Measurements from ENCODE around the gene ARL2BP.
"Not testable (repeated sequence)": the region's sequence is repeated elsewhere in the genome, so short reads cannot be mapped to it uniquely, and the experiment has no call there.

Gene ARL2BP

GRCh38 chr16:57262841-57263540 lies 17.9 kb downstream of the ARL2BP start:
- DNase-seq (ENCODE audit: low read depth): no peak
- H3K4me3 ChIP-seq (ENCODE audit: control insufficient read depth, low read depth, low read length): no peak overlapping the region
- TF ChIP-seq CTCF (conservative IDR thresholded peaks at IDR 0.05; ENCODE audit: control insufficient read depth, insufficient read depth, low read depth, low read length): no peak

GRCh38 chr16:57263541-57264351 lies 18.7 kb downstream of the ARL2BP start:
- H3K4me3 ChIP-seq (ENCODE audit: control insufficient read depth, low read depth, low read length): no peak overlapping the region
- no peak for TF ChIP-seq CTCF (conservative IDR thresholded peaks at IDR 0.05; ENCODE audit: control insufficient read depth, insufficient read depth, low read depth, low read length)
- no peak for DNase-seq (ENCODE audit: low read depth)

- no peak for DNase-seq (ENCODE audit: low read depth)
- TF ChIP-seq CTCF (conservative IDR thresholded peaks at IDR 0.05; ENCODE audit: control insufficient read depth, insufficient read depth, low read depth, low read length): no peak
- no peak overlapping the region for H3K4me3 ChIP-seq (ENCODE audit: control insufficient read depth, low read depth, low read length)
These were observed 19.3 kb downstream of the ARL2BP start for GRCh38 chr16:57264381-57264780.

GRCh38 chr16:57264950-57265371 lies 19.9 kb downstream of the ARL2BP start:
- no peak for DNase-seq (ENCODE audit: low read depth)
- H3K4me3 ChIP-seq (ENCODE audit: control insufficient read depth, low read depth, low read length): no peak overlapping the region
- no peak for TF ChIP-seq CTCF (conservative IDR thresholded peaks at IDR 0.05; ENCODE audit: control insufficient read depth, insufficient read depth, low read depth, low read length)

GRCh38 chr16:57265850-57266530 lies 20.9 kb downstream of the ARL2BP start:
- H3K4me3 ChIP-seq (ENCODE audit: control insufficient read depth, low read depth, low read length): no peak overlapping the region
- peak; percentile 20 for DNase-seq (ENCODE audit: low read depth)
- no peak for TF ChIP-seq CTCF (conservative IDR thresholded peaks at IDR 0.05; ENCODE audit: control insufficient read depth, insufficient read depth, low read depth, low read length)

GRCh38 chr16:57266531-57267260 lies 21.6 kb downstream of the ARL2BP start:
- DNase-seq (ENCODE audit: low read depth): no peak
- no peak for TF ChIP-seq CTCF (conservative IDR thresholded peaks at IDR 0.05; ENCODE audit: control insufficient read depth, insufficient read depth, low read depth, low read length)
- H3K4me3 ChIP-seq (ENCODE audit: control insufficient read depth, low read depth, low read length): no peak overlapping the region

- DNase-seq (ENCODE audit: low read depth); H3K4me3 ChIP-seq (ENCODE audit: control insufficient read depth, low read depth, low read length): not testable (repeated sequence)
These were observed 22.3 kb downstream of the ARL2BP start for GRCh38 chr16:57267343-57267742.

Measured in fibroblast of mammary gland (primary cell).